ENCODE measurements around the gene ADGRL1. TPM values are rescaled to one million over a fixed set of nuclear protein-coding genes. Genes with fewer than 3 reads are reported as not detected.

The ADGRL1 gene
- total and polyA plus RNA-seq, 10 of the 15 experiments (the other 5 are each of a cell fraction or from before 2014, with no cell fraction given): 0.05 to 4.8 (median 0.71) TPM

DNA sequence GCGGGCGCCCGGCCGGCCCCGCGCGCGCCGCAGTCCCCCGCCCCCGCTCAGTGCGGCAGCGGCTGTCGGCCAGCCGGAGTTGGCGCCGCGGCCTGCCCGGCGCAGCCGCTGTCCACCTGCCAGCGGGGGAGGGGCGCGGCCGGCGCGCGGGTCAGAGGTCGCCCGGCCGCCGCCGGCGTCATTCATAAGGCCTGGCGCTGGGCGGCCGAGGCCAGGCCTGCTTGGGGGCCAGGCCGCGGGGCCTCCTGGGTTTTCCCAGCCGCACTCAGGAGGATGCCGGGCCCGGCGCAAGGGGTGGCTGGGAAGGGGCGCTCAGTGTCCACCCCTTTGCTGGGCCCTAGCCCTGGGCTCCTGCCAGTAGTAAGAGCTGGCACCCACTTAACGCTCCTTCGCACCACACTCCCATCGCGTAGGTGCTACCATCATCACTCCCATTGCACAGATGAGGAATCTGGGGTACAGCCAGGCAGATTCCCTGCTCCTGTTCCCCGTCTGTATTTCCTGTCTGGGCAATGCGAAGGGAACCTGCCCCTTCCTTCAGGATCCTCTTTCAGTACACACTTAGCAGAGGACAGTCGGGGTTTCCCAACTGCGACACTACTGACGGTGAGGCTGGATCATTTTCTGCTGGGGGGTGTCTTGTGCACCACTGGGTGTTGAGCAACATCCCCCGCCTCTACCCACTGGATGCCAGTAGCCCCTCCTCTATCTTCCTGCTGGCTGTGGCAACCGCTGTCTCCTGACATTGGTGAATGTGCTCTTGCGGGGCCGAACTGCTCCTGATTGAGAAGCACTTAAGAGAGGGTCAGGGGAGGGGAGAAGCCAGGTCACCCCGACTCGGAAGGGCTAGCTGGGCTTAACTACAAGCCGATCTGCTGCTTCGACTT is 87.6 kb downstream of the ADGRL1 start:
- POLR2A ChIA-PET: interaction anchor here (0.5 to 1.0 kb wide), 6 partner anchors 12 to 258 kb away, joined by 3 to 6 read pairs (median 4); partner anchors contain the start of gene ASF1B
- no peaks in the 10 kb centered on the region for H4K20me1 ChIP-seq (ENCODE audit: control insufficient read depth, insufficient read depth)
- H3K9ac ChIP-seq (ENCODE audit: control insufficient read depth, insufficient read depth, low read length): peak overlapping the region; percentile 76
- RAD21 ChIA-PET (ENCODE audit: unreplicated experiment): interaction anchor here (1.6 kb wide), 1 partner anchor 18 kb away, joined by 8 read pairs; the partner anchor contains the start of gene ASF1B
- peaks cover 8% of the 10 kb centered on the region for H3K79me2 ChIP-seq (ENCODE audit: control insufficient read depth, insufficient read depth, low read length)
- no peaks in the 10 kb centered on the region for H3K27me3 ChIP-seq (replicated peaks in 1 of 2; ENCODE audit: control insufficient read depth in 2 of 2, insufficient read depth in 2 of 2, low read length in 1 of 2)
- CTCF ChIA-PET: interaction anchor here (0.6 to 2.4 kb wide), 7 partner anchors 18 to 283 kb away, joined by 3 to 10 read pairs (median 3); partner anchors contain the start of gene ASF1B
- peak overlapping the region; percentile 62 for H3K4me3 ChIP-seq
- intact Hi-C loops (cut with micrococcal nuclease; ENCODE audit: unreplicated experiment) (loop anchor here (5.0 kb wide), 1 partner anchor 36 kb away; no protein-coding TSS in a partner anchor), in situ Hi-C loops (cut with MboI) (no loop called here)
- peak overlapping the region; percentile 91 for H3K4me2 ChIP-seq (ENCODE audit: control insufficient read depth, insufficient read depth)
- no peak for DNase-seq (ENCODE audit: low read depth, low spot score)
- SMC1A ChIA-PET (ENCODE audit: uncharacterized antibody, unreplicated experiment): interaction anchor here (0.6 to 1.8 kb wide), 3 partner anchors 10 to 38 kb away, joined by 3 to 5 read pairs (median 4); partner anchors contain the start of gene ASF1B
- no TSS peak for BruUV-seq (replicated peaks)
- H3K36me3 ChIP-seq (ENCODE audit: control insufficient read depth in 2 of 2, insufficient read depth in 2 of 2, low read length in 1 of 2): peaks cover 0 to 2% of the 10 kb centered on the region in 2 experiments; a peak in 2 of 4 replicates
- WGBS (ENCODE audit: insufficient coverage, insufficient replicate concordance, low lambda C conversion rate, missing lambda C conversion rate): 28% methylated on average over 26 of the region's 61 CpGs
- peak; percentile 38 for ATAC-seq
- peaks cover 16% of the 10 kb centered on the region for H3K4me1 ChIP-seq (ENCODE audit: control insufficient read depth, insufficient read depth, low read length)
- peak overlapping the region; percentile 45 for H3K27ac ChIP-seq (ENCODE audit: control insufficient read depth, insufficient read depth)
- no peak for FAIRE-seq
- H2AFZ ChIP-seq (ENCODE audit: control insufficient read depth, low read depth, low read length): peak overlapping the region; percentile 75
- H3K9me3 ChIP-seq (replicated peaks; ENCODE audit: control insufficient read depth, insufficient read depth, low read length): no peaks in the 10 kb centered on the region
- TF ChIP-seq NR2C2 (IDR thresholded peaks at IDR 0.05; ENCODE audit: borderline replicate concordance, control insufficient read depth, insufficient read length, low read depth) (peak; percentile 61), ZNF217 (IDR thresholded peaks at IDR 0.05) (peak; percentile 28; the same call in 1 of the 2 replicates), SIX5 (IDR thresholded peaks at IDR 0.05; ENCODE audit: low read depth, low read length, severe bottlenecking) (no peak), EGR1 (IDR thresholded peaks at IDR 0.05; ENCODE audit: borderline replicate concordance in 1 of 2, low read depth in 2 of 2, low read length in 2 of 2) (peak in 1 of 2 experiments; percentile 69; a peak in 1 of 3 replicates), ETV6 (conservative IDR thresholded peaks at IDR 0.05 in 1 of 2, IDR thresholded peaks at IDR 0.05 in 1 of 2; ENCODE audit: borderline replicate concordance in 1 of 2, low read depth in 1 of 2) (no peak), CHD2 (IDR thresholded peaks at IDR 0.05; ENCODE audit: borderline replicate concordance, low read depth, low read length) (no peak), MTA3 (IDR thresholded peaks at IDR 0.05; ENCODE audit: borderline replicate concordance, low read length) (peak; percentile 85; the same call in 1 of the 2 replicates), MYB (IDR thresholded peaks at IDR 0.05; ENCODE audit: borderline replicate concordance, low read depth, low read length) (no peak), ZSCAN29 (IDR thresholded peaks at IDR 0.05) (no peak)
- TF ChIP-seq, protein P1, sequence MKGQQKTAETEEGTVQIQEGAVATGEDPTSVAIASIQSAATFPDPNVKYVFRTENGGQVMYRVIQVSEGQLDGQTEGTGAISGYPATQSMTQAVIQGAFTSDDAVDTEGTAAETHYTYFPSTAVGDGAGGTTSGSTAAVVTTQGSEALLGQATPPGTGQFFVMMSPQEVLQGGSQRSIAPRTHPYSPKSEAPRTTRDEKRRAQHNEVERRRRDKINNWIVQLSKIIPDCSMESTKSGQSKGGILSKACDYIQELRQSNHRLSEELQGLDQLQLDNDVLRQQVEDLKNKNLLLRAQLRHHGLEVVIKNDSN (IDR thresholded peaks at IDR 0.05; ENCODE audit: borderline replicate concordance, extremely low read length, insufficient read depth, low read depth, low read length): no peak
- TF ChIP-seq, protein P2, sequence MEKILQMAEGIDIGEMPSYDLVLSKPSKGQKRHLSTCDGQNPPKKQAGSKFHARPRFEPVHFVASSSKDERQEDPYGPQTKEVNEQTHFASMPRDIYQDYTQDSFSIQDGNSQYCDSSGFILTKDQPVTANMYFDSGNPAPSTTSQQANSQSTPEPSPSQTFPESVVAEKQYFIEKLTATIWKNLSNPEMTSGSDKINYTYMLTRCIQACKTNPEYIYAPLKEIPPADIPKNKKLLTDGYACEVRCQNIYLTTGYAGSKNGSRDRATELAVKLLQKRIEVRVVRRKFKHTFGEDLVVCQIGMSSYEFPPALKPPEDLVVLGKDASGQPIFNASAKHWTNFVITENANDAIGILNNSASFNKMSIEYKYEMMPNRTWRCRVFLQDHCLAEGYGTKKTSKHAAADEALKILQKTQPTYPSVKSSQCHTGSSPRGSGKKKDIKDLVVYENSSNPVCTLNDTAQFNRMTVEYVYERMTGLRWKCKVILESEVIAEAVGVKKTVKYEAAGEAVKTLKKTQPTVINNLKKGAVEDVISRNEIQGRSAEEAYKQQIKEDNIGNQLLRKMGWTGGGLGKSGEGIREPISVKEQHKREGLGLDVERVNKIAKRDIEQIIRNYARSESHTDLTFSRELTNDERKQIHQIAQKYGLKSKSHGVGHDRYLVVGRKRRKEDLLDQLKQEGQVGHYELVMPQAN (conservative IDR thresholded peaks at IDR 0.05): peak; percentile 65; the same call in 1 of the 2 replicates
- TF ChIP-seq, protein P3, sequence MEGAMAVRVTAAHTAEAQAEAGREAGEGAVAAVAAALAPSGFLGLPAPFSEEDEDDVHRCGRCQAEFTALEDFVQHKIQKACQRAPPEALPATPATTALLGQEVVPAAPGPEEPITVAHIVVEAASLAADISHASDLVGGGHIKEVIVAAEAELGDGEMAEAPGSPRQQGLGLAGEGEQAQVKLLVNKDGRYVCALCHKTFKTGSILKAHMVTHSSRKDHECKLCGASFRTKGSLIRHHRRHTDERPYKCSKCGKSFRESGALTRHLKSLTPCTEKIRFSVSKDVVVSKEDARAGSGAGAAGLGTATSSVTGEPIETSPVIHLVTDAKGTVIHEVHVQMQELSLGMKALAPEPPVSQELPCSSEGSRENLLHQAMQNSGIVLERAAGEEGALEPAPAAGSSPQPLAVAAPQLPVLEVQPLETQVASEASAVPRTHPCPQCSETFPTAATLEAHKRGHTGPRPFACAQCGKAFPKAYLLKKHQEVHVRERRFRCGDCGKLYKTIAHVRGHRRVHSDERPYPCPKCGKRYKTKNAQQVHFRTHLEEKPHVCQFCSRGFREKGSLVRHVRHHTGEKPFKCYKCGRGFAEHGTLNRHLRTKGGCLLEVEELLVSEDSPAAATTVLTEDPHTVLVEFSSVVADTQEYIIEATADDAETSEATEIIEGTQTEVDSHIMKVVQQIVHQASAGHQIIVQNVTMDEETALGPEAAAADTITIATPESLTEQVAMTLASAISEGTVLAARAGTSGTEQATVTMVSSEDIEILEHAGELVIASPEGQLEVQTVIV (IDR thresholded peaks at IDR 0.05; ENCODE audit: borderline replicate concordance, partially characterized antibody): no peak
- TF ChIP-seq, protein P4, sequence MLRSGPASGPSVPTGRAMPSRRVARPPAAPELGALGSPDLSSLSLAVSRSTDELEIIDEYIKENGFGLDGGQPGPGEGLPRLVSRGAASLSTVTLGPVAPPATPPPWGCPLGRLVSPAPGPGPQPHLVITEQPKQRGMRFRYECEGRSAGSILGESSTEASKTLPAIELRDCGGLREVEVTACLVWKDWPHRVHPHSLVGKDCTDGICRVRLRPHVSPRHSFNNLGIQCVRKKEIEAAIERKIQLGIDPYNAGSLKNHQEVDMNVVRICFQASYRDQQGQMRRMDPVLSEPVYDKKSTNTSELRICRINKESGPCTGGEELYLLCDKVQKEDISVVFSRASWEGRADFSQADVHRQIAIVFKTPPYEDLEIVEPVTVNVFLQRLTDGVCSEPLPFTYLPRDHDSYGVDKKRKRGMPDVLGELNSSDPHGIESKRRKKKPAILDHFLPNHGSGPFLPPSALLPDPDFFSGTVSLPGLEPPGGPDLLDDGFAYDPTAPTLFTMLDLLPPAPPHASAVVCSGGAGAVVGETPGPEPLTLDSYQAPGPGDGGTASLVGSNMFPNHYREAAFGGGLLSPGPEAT (IDR thresholded peaks at IDR 0.05; ENCODE audit: low read depth): peak; percentile 61; the same call in 1 of the 2 replicates

All from GM12878 (cell line).